ENCODE results near the gene GCK.
"Not testable (repeated sequence)": the region's sequence is repeated elsewhere in the genome, so short reads cannot be mapped to it uniquely, and the experiment has no call there.

GCK gene

DNA sequence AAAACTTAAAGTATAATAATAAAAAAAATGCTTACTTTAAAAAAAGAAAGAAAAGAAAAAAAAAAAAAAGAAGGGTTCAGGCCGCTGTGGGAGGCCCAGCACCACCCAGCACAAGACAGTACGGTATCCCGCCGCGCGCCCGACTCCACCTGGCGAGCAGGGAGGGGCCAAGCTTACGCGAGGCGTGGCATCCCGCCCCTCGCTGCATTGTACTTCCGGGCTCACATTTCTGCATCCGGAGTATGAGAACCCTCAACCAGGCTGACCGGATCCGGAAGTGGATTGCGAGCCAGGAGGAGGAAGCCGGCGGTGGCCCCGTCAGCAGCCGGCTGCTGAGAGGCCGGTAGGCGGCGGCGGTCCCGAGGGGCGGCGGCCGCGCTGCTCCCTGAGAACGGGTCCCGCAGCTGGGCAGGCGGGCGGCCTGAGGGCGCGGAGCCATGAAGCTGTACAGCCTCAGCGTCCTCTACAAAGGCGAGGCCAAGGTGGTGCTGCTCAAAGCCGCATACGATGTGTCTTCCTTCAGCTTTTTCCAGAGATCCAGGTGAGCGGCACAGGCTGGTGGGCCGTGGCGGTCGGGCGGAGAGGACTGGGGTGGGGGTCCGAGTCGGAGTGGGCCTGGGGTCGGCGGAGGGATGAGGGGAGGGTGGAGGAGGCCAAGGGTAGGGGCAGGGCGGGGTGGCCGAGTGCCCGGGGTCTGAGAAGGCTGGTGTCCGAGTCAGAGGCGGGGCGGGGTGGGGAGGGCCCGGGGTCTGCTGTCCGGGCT, 11.6 kb upstream of the GCK start, which contains the start of gene YKT6:
YKT6 (plus strand) TSS at position 280 of the 763 bp plus-strand sequence; CDS start at position 438, 158 bp downstream.
- peak within 1 kb of the TSS; percentile 60 for H2AFZ ChIP-seq (ENCODE audit: low read depth, low read length, severe bottlenecking)
- no peak for TF ChIP-seq EZH2phosphoT487 (conservative IDR thresholded peaks at IDR 0.05; ENCODE audit: low read length)
- TF ChIP-seq CTCF (IDR thresholded peaks at IDR 0.05; ENCODE audit: insufficient read depth, low read length, poor library complexity, severe bottlenecking) = peak; percentile 59
- peaks cover 43% of the 10 kb centered on the region for H3K79me2 ChIP-seq (ENCODE audit: insufficient read depth, low read length)

DNA sequence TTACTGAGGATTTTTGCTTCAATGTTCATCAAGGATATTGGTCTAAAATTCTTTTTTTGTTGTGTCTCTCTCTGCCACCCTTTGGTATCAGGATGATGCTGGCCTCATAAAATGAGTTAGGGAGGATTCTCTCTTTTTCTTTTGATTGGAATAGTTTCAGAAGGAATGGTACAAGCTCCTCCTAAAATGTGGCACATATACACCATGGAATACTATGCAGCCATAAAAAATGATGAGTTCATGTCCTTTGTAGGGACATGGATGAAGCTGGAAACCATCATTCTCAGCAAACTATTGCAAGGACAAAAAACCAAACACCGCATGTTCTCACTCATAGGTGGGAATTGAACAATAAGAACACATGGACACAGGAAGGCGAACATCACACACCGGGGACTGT, 10.9 kb upstream of the GCK start:
- H3K9ac ChIP-seq (ENCODE audit: low read length); H3K27me3 ChIP-seq (ENCODE audit: low read length); H3K9me2 ChIP-seq (replicated peaks; ENCODE audit: insufficient read depth, low read length); H3K9me3 ChIP-seq (ENCODE audit: insufficient read depth, low read length); H3K4me3 ChIP-seq (ENCODE audit: insufficient read depth, low read length, poor library complexity, severe bottlenecking); H4K20me1 ChIP-seq (ENCODE audit: low read depth, low read length); H3F3A ChIP-seq (ENCODE audit: insufficient read depth); H3K36me3 ChIP-seq (ENCODE audit: low read length); H3K4me2 ChIP-seq (ENCODE audit: low read depth, low read length, poor library complexity, severe bottlenecking); H2AFZ ChIP-seq (ENCODE audit: low read depth, low read length, severe bottlenecking); H3K27ac ChIP-seq (ENCODE audit: low read depth, low read length): not testable (repeated sequence)
- peaks cover 40% of the 10 kb centered on the region for H3K79me2 ChIP-seq (ENCODE audit: insufficient read depth, low read length)

More for the DNA sequence above, 11.6 kb upstream of the GCK start, which contains the start of gene YKT6:
- Histone ChIP-seq H3K4me2 (ENCODE audit: low read depth, low read length, poor library complexity, severe bottlenecking) (peak within 1 kb of the TSS; percentile 93), H3K4me3 (ENCODE audit: insufficient read depth, low read length, poor library complexity, severe bottlenecking) (peak within 1 kb of the TSS; percentile 94), H4K20me1 (ENCODE audit: low read depth, low read length) (peaks cover 3% of the 10 kb centered on the region; the same call in 1 of the 2 replicates), H3K9me2 (replicated peaks; ENCODE audit: insufficient read depth, low read length) (no peaks in the 10 kb centered on the region), H3K9ac (ENCODE audit: low read length) (peak within 1 kb of the TSS; percentile 74), H3K9me3 (ENCODE audit: insufficient read depth, low read length) (no peaks in the 10 kb centered on the region), H3K27ac (ENCODE audit: low read depth, low read length) (no peak within 1 kb of the TSS), H3K36me3 (ENCODE audit: low read length) (peaks cover 3% of the 10 kb centered on the region; the same call in 1 of the 2 replicates), H3K27me3 (ENCODE audit: low read length) (no peaks in the 10 kb centered on the region), H3F3A (ENCODE audit: insufficient read depth) (no peaks in the 10 kb centered on the region)

DNA sequence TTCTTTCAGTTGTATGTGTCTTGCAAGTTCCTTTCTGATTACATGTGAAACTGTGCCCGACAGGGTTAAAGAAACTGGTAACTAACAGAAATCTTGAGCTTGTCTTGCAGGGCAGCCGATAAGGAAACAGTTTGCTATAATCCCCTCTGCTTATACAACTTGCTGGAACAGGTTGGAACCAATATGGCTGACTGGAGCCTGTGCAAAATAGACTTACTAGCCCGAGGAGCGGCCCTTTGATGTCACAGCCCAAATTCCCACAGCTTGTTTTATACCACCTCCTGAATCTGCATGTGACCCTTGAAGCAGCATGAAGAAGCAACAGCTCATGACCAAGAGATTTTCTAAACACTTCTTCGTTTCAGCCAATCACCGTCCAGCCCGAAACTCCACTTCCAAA, 8.2 kb upstream of the GCK start:
- H3K27ac ChIP-seq (ENCODE audit: low read depth, low read length) = no peak overlapping the region
- no peaks in the 10 kb centered on the region for H3F3A ChIP-seq (ENCODE audit: insufficient read depth)
- H3K9me2 ChIP-seq (replicated peaks; ENCODE audit: insufficient read depth, low read length) = no peaks in the 10 kb centered on the region
- no peaks in the 10 kb centered on the region for H3K9me3 ChIP-seq (ENCODE audit: insufficient read depth, low read length)
- no peaks in the 10 kb centered on the region for H3K27me3 ChIP-seq (ENCODE audit: low read length)
- no peak overlapping the region for H2AFZ ChIP-seq (ENCODE audit: low read depth, low read length, severe bottlenecking)
- peaks cover 3% of the 10 kb centered on the region; the same call in 1 of the 2 replicates for H4K20me1 ChIP-seq (ENCODE audit: low read depth, low read length)
- no peak overlapping the region for H3K4me2 ChIP-seq (ENCODE audit: low read depth, low read length, poor library complexity, severe bottlenecking)
- TF ChIP-seq CTCF (IDR thresholded peaks at IDR 0.05; ENCODE audit: insufficient read depth, low read length, poor library complexity, severe bottlenecking) (no peak), EZH2phosphoT487 (conservative IDR thresholded peaks at IDR 0.05; ENCODE audit: low read length) (no peak)
- H3K36me3 ChIP-seq (ENCODE audit: low read length) = no peaks in the 10 kb centered on the region
- peaks cover 17% of the 10 kb centered on the region for H3K79me2 ChIP-seq (ENCODE audit: insufficient read depth, low read length)
- no peak overlapping the region for H3K4me3 ChIP-seq (ENCODE audit: insufficient read depth, low read length, poor library complexity, severe bottlenecking)
- H3K9ac ChIP-seq (ENCODE audit: low read length) = no peak overlapping the region

GRCh38 chr7:44196450-44196872, 7.2 kb upstream of the GCK start:
- H2AFZ ChIP-seq (ENCODE audit: low read depth, low read length, severe bottlenecking) = no peak overlapping the region
- TF ChIP-seq CTCF (IDR thresholded peaks at IDR 0.05; ENCODE audit: insufficient read depth, low read length, poor library complexity, severe bottlenecking) = peak; percentile 70
- no peak for TF ChIP-seq EZH2phosphoT487 (conservative IDR thresholded peaks at IDR 0.05; ENCODE audit: low read length)
- H3K4me3 ChIP-seq (ENCODE audit: insufficient read depth, low read length, poor library complexity, severe bottlenecking) = no peak overlapping the region
- no peaks in the 10 kb centered on the region for H3F3A ChIP-seq (ENCODE audit: insufficient read depth)
- H3K9me2 ChIP-seq (replicated peaks; ENCODE audit: insufficient read depth, low read length) = no peaks in the 10 kb centered on the region
- no peak overlapping the region for H3K4me2 ChIP-seq (ENCODE audit: low read depth, low read length, poor library complexity, severe bottlenecking)
- no peaks in the 10 kb centered on the region for H3K9me3 ChIP-seq (ENCODE audit: insufficient read depth, low read length)
- no peaks in the 10 kb centered on the region for H3K36me3 ChIP-seq (ENCODE audit: low read length)
- peaks cover under 1% of the 10 kb centered on the region; the same call in 1 of the 2 replicates for H4K20me1 ChIP-seq (ENCODE audit: low read depth, low read length)
- H3K27me3 ChIP-seq (ENCODE audit: low read length) = no peaks in the 10 kb centered on the region
- peaks cover 6% of the 10 kb centered on the region for H3K79me2 ChIP-seq (ENCODE audit: insufficient read depth, low read length)
- H3K9ac ChIP-seq (ENCODE audit: low read length) = no peak overlapping the region
- H3K27ac ChIP-seq (ENCODE audit: low read depth, low read length) = no peak overlapping the region
